NCI-H748 (cell line): Measurements from ENCODE around the gene CKS2.

Experiments used
- DNase-seq: peaks from one replicate; lab custom pipeline; 2025; ENCODE audit not compliant: unreplicated experiment; lab: John Stamatoyannopoulos, UW

CKS2 gene

GRCh38 chr9:89363921-89364665 lies 53.1 kb downstream of the CKS2 start:
- DNase-seq, result no peak

GRCh38 chr9:89364666-89365531 lies 53.9 kb downstream of the CKS2 start:
- no peak for DNase-seq

GRCh38 chr9:89365532-89365912 lies 54.5 kb downstream of the CKS2 start:
- DNase-seq, result no peak
